NCI-H1092 (cell line): ENCODE results near the gene ZBTB20.

Experiments
- DNase-seq: peaks from one replicate; lab custom pipeline; 2025; lab: John Stamatoyannopoulos, UW

ZBTB20 gene

GRCh38 chr3:114872050-114872449, 275.0 kb downstream of the ZBTB20 start:
- no peak for DNase-seq

GRCh38 chr3:114867835-114868503, 279.1 kb downstream of the ZBTB20 start:
- no peak for DNase-seq

GRCh38 chr3:114867359-114867758, 279.7 kb downstream of the ZBTB20 start:
- no peak for DNase-seq

- no peak for DNase-seq
Observed at GRCh38 chr3:114866430-114866829, 280.7 kb downstream of the ZBTB20 start.

GRCh38 chr3:114864970-114865369, 282.1 kb downstream of the ZBTB20 start:
- no peak for DNase-seq

- no peak for DNase-seq
Observed at GRCh38 chr3:114863848-114864247, 283.2 kb downstream of the ZBTB20 start.

- DNase-seq, result no peak
Observed at GRCh38 chr3:114861666-114862065, 285.4 kb downstream of the ZBTB20 start.

GRCh38 chr3:114860531-114860930, 286.6 kb downstream of the ZBTB20 start:
- DNase-seq, result no peak

- DNase-seq, result no peak
Observed at GRCh38 chr3:114858329-114858728, 288.8 kb downstream of the ZBTB20 start.

GRCh38 chr3:114857299-114857701, 289.8 kb downstream of the ZBTB20 start:
- no peak for DNase-seq

- no peak for DNase-seq
Observed at GRCh38 chr3:114856835-114857234, 290.3 kb downstream of the ZBTB20 start.

- DNase-seq, result no peak
Observed at GRCh38 chr3:114855839-114856238, 291.2 kb downstream of the ZBTB20 start.

GRCh38 chr3:114852966-114853365, 294.1 kb downstream of the ZBTB20 start:
- no peak for DNase-seq

GRCh38 chr3:114850898-114851297, 296.2 kb downstream of the ZBTB20 start:
- no peak for DNase-seq

- DNase-seq, result peak; percentile 73
Observed at GRCh38 chr3:114848643-114849350, 298.3 kb downstream of the ZBTB20 start.

GRCh38 chr3:114848082-114848481, 299.0 kb downstream of the ZBTB20 start:
- peak; percentile 58 for DNase-seq

- DNase-seq, result no peak
Observed at GRCh38 chr3:114847564-114847963, 299.5 kb downstream of the ZBTB20 start.

GRCh38 chr3:114846779-114847178, 300.3 kb downstream of the ZBTB20 start:
- DNase-seq, result no peak

GRCh38 chr3:114846252-114846651, 300.8 kb downstream of the ZBTB20 start:
- peak; percentile 42 for DNase-seq

- DNase-seq, result no peak
Observed at GRCh38 chr3:114841515-114841914, 305.6 kb downstream of the ZBTB20 start.

GRCh38 chr3:114839476-114839875, 307.6 kb downstream of the ZBTB20 start:
- no peak for DNase-seq

- DNase-seq, result no peak
Observed at GRCh38 chr3:114838025-114838424, 309.1 kb downstream of the ZBTB20 start.

GRCh38 chr3:114834175-114834940, 312.7 kb downstream of the ZBTB20 start:
- no peak for DNase-seq
